ENCODE data around the gene PLAC8L1.

PLAC8L1 gene

DNA sequence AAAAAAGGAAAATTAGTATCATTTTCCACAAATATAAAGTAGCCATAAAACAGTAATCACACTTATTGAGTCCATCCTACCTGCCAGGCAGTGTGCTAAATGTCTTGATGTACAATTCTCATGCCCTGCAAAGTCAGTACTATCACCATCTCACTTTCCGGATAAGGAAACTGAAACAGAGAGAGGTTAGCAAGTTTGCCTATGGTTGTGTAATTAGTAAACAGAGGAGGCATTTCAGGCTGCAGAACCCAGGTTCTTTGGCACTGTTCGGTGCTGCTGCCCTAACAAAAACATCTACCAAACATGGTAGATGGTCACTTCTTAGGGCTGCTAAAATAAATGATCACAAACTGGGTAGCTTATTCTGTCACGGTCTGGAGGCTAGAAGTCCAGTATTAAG lies 22.6 kb downstream of the PLAC8L1 start:
- Histone ChIP-seq H3K4me1 (ENCODE audit: control insufficient read depth, insufficient read depth, low read length) (no peaks in the 10 kb centered on the region), H3K9me3 (ENCODE audit: control insufficient read depth in 2 of 2, low read length in 2 of 2) (peaks cover 0 to 2% of the 10 kb centered on the region in 2 donors)

GRCh38 chr5:146081556-146081955 lies 23.8 kb downstream of the PLAC8L1 start:
- H3K9me3 ChIP-seq (ENCODE audit: control insufficient read depth in 2 of 2, low read length in 2 of 2) = peaks cover 0 to 2% of the 10 kb centered on the region in 2 donors
- no peak overlapping the region for H3K27ac ChIP-seq (ENCODE audit: low read length)
- no peak overlapping the region for H3K9ac ChIP-seq (ENCODE audit: low read length in 2 of 2)
- no peaks in the 10 kb centered on the region for H3K36me3 ChIP-seq (ENCODE audit: control insufficient read depth in 2 of 2, insufficient read depth in 2 of 2, low read length in 2 of 2)
- no peaks in the 10 kb centered on the region for H3K4me1 ChIP-seq (ENCODE audit: control insufficient read depth, insufficient read depth, low read length)
- H3K27me3 ChIP-seq (ENCODE audit: control insufficient read depth in 1 of 2, insufficient read depth in 2 of 2, low read length in 2 of 2) = peaks cover 0 to 6% of the 10 kb centered on the region in 2 donors
- no peak overlapping the region for H3K4me3 ChIP-seq (ENCODE audit: low read length in 2 of 2)

More for the DNA sequence above, 22.6 kb downstream of the PLAC8L1 start:
- peaks cover 0 to 6% of the 10 kb centered on the region in 2 donors for H3K27me3 ChIP-seq (ENCODE audit: control insufficient read depth in 1 of 2, insufficient read depth in 2 of 2, low read length in 2 of 2)
- no peak overlapping the region for H3K27ac ChIP-seq (ENCODE audit: low read length)
- H3K9ac ChIP-seq (ENCODE audit: low read length in 2 of 2) = no peak overlapping the region
- H3K36me3 ChIP-seq (ENCODE audit: control insufficient read depth in 2 of 2, insufficient read depth in 2 of 2, low read length in 2 of 2) = no peaks in the 10 kb centered on the region
- no peak overlapping the region for H3K4me3 ChIP-seq (ENCODE audit: low read length in 2 of 2)

DNA sequence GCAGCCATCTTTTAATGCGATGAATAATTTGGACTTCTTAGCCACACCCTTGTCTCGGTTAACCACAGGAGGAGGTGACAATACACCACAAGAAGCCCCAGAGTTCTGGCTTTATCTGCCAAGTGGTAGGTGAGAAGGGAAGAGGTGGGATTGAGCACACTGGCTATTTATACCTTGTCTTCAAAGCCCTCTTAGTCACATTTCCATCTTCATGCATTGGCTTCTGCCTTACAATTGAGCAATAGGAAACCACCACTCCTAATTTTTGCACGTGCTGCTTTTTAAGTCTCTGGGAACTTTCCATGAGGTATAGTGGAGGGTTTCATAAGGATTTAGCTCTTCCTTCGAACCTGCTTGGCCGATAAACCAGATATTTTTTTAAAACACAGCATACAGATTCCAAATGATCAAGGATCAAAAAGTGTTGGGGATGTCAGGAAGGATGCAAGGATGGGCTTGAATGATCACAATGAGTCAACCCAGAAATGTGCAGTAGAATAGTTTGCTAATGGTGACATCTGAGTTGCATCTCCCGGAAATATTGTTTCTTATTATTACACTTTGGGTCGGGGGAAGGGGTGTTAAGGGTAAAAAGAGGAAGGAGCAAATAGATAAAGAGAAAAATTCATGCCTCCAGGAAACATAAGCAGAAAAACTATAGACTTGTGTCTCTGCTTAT lies 25.5 kb downstream of the PLAC8L1 start:
- Histone ChIP-seq H3K9ac (ENCODE audit: low read length in 2 of 2) (no peak overlapping the region), H3K27ac (ENCODE audit: low read length) (no peak overlapping the region), H3K27me3 (ENCODE audit: control insufficient read depth in 1 of 2, insufficient read depth in 2 of 2, low read length in 2 of 2) (peaks cover 2 to 6% of the 10 kb centered on the region in 2 donors), H3K36me3 (ENCODE audit: control insufficient read depth in 2 of 2, insufficient read depth in 2 of 2, low read length in 2 of 2) (no peaks in the 10 kb centered on the region), H3K4me3 (ENCODE audit: low read length in 2 of 2) (no peak overlapping the region), H3K9me3 (ENCODE audit: control insufficient read depth in 2 of 2, low read length in 2 of 2) (peaks cover 0 to 2% of the 10 kb centered on the region in 2 donors), H3K4me1 (ENCODE audit: control insufficient read depth, insufficient read depth, low read length) (no peaks in the 10 kb centered on the region)

DNA sequence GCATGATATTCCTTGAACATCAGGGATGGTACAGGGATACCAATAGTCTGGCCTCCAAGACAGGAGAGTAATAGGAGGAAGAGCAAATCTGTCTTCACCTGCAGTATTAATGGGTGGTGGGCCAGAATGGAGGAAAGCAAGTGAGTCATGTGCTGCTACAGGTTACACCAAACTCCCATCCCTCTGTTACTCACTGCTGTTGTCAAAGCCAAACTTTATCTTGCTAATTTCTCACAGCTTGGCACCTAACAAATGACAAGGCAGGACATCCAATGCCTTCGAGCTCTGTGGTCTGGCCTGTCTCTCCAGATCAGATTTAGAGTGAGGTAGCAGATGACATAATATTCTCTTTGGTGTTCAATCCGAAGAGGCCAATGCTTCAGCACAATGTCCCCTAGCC lies 26.8 kb downstream of the PLAC8L1 start:
- Histone ChIP-seq H3K4me3 (ENCODE audit: low read length in 2 of 2) (no peak overlapping the region), H3K4me1 (ENCODE audit: control insufficient read depth, insufficient read depth, low read length) (no peaks in the 10 kb centered on the region), H3K27ac (ENCODE audit: low read length) (no peak overlapping the region), H3K9me3 (ENCODE audit: control insufficient read depth in 2 of 2, low read length in 2 of 2) (peaks cover 0 to 2% of the 10 kb centered on the region in 2 donors), H3K36me3 (ENCODE audit: control insufficient read depth in 2 of 2, insufficient read depth in 2 of 2, low read length in 2 of 2) (no peaks in the 10 kb centered on the region), H3K9ac (ENCODE audit: low read length in 2 of 2) (no peak overlapping the region), H3K27me3 (ENCODE audit: control insufficient read depth in 1 of 2, insufficient read depth in 2 of 2, low read length in 2 of 2) (peaks cover 2 to 6% of the 10 kb centered on the region in 2 donors)

GRCh38 chr5:146076455-146076854 lies 28.9 kb downstream of the PLAC8L1 start:
- Histone ChIP-seq H3K4me3 (ENCODE audit: low read length in 2 of 2) (no peak overlapping the region), H3K27me3 (ENCODE audit: control insufficient read depth in 1 of 2, insufficient read depth in 2 of 2, low read length in 2 of 2) (peaks cover 0 to 2% of the 10 kb centered on the region in 2 donors), H3K27ac (ENCODE audit: low read length) (no peak overlapping the region), H3K36me3 (ENCODE audit: control insufficient read depth in 2 of 2, insufficient read depth in 2 of 2, low read length in 2 of 2) (no peaks in the 10 kb centered on the region), H3K4me1 (ENCODE audit: control insufficient read depth, insufficient read depth, low read length) (no peaks in the 10 kb centered on the region), H3K9me3 (ENCODE audit: control insufficient read depth in 2 of 2, low read length in 2 of 2) (peaks cover 0 to 2% of the 10 kb centered on the region in 2 donors), H3K9ac (ENCODE audit: low read length in 2 of 2) (no peak overlapping the region)

- no peaks in the 10 kb centered on the region for H3K36me3 ChIP-seq (ENCODE audit: control insufficient read depth in 2 of 2, insufficient read depth in 2 of 2, low read length in 2 of 2)
- H3K4me1 ChIP-seq (ENCODE audit: control insufficient read depth, insufficient read depth, low read length) = no peaks in the 10 kb centered on the region
- H3K9me3 ChIP-seq (ENCODE audit: control insufficient read depth in 2 of 2, low read length in 2 of 2) = peaks cover 0 to 2% of the 10 kb centered on the region in 2 donors
- H3K27ac ChIP-seq (ENCODE audit: low read length) = no peak overlapping the region
- H3K27me3 ChIP-seq (ENCODE audit: control insufficient read depth in 1 of 2, insufficient read depth in 2 of 2, low read length in 2 of 2) = peaks cover 0 to 2% of the 10 kb centered on the region in 2 donors
- H3K4me3 ChIP-seq (ENCODE audit: low read length in 2 of 2) = no peak overlapping the region
- no peak overlapping the region for H3K9ac ChIP-seq (ENCODE audit: low read length in 2 of 2)
These were observed 29.3 kb downstream of the PLAC8L1 start for GRCh38 chr5:146076028-146076427.

DNA sequence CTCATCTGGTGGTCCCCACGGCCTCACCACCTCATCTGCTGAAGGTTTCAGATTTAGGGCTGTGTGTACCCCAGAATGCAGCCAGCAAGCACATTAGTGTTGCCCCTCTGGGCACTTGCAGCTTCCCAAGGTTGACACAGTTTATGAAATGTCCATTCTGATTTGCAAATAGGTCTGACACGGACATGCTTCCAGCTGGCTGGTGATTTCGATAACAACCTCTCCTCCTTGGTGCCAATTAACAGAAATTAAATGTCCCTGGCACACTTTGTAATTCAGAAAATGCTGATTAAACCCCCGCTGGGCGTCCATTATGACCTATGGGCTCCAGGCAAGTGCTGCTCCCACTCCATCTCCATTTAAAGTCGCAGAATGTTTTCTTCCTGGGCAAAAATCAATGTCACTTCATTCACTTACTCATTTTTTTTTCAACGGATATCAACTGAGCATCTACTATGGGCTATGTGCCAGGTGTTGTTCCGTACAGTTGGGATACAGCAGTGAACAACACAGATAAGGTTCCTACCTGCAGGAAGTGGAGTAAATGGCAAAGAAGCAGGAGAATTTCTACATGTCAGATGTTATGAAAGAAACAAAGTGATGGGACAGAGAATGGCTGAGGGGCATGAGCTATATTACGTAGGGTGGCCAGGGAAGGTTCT lies 32.0 kb downstream of the PLAC8L1 start:
- peaks cover 0 to 2% of the 10 kb centered on the region in 2 donors for H3K27me3 ChIP-seq (ENCODE audit: control insufficient read depth in 1 of 2, insufficient read depth in 2 of 2, low read length in 2 of 2)

GRCh38 chr5:146072595-146072994 lies 32.8 kb downstream of the PLAC8L1 start:
- H3K27me3 ChIP-seq (ENCODE audit: control insufficient read depth in 1 of 2, insufficient read depth in 2 of 2, low read length in 2 of 2) = peaks cover 0 to 2% of the 10 kb centered on the region in 2 donors
- peaks cover 3% of the 10 kb centered on the region for H3K4me1 ChIP-seq (ENCODE audit: control insufficient read depth, insufficient read depth, low read length)
- H3K9me3 ChIP-seq (ENCODE audit: control insufficient read depth in 2 of 2, low read length in 2 of 2) = no peaks in the 10 kb centered on the region
- no peaks in the 10 kb centered on the region for H3K36me3 ChIP-seq (ENCODE audit: control insufficient read depth in 2 of 2, insufficient read depth in 2 of 2, low read length in 2 of 2)
- H3K27ac ChIP-seq (ENCODE audit: low read length) = no peak overlapping the region
- no peak overlapping the region for H3K9ac ChIP-seq (ENCODE audit: low read length in 2 of 2)
- no peak overlapping the region for H3K4me3 ChIP-seq (ENCODE audit: low read length in 2 of 2)

More for the DNA sequence above, 32.0 kb downstream of the PLAC8L1 start:
- Histone ChIP-seq H3K9me3 (ENCODE audit: control insufficient read depth in 2 of 2, low read length in 2 of 2) (peaks cover 0 to under 1% of the 10 kb centered on the region in 2 donors), H3K27ac (ENCODE audit: low read length) (no peak overlapping the region), H3K4me1 (ENCODE audit: control insufficient read depth, insufficient read depth, low read length) (peaks cover 3% of the 10 kb centered on the region), H3K36me3 (ENCODE audit: control insufficient read depth in 2 of 2, insufficient read depth in 2 of 2, low read length in 2 of 2) (no peaks in the 10 kb centered on the region), H3K4me3 (ENCODE audit: low read length in 2 of 2) (no peak overlapping the region), H3K9ac (ENCODE audit: low read length in 2 of 2) (no peak overlapping the region)

- no peak overlapping the region for H3K9ac ChIP-seq (ENCODE audit: low read length in 2 of 2)
- peaks cover 3% of the 10 kb centered on the region for H3K4me1 ChIP-seq (ENCODE audit: control insufficient read depth, insufficient read depth, low read length)
- no peak overlapping the region for H3K4me3 ChIP-seq (ENCODE audit: low read length in 2 of 2)
- no peaks in the 10 kb centered on the region for H3K27me3 ChIP-seq (ENCODE audit: control insufficient read depth in 1 of 2, insufficient read depth in 2 of 2, low read length in 2 of 2)
- no peaks in the 10 kb centered on the region for H3K9me3 ChIP-seq (ENCODE audit: control insufficient read depth in 2 of 2, low read length in 2 of 2)
- no peak overlapping the region for H3K27ac ChIP-seq (ENCODE audit: low read length)
- H3K36me3 ChIP-seq (ENCODE audit: control insufficient read depth in 2 of 2, insufficient read depth in 2 of 2, low read length in 2 of 2) = no peaks in the 10 kb centered on the region
These were observed 34.2 kb downstream of the PLAC8L1 start for GRCh38 chr5:146071171-146071570.

- Histone ChIP-seq H3K36me3 (ENCODE audit: control insufficient read depth in 2 of 2, insufficient read depth in 2 of 2, low read length in 2 of 2) (no peaks in the 10 kb centered on the region), H3K9me3 (ENCODE audit: control insufficient read depth in 2 of 2, low read length in 2 of 2) (no peaks in the 10 kb centered on the region), H3K4me1 (ENCODE audit: control insufficient read depth, insufficient read depth, low read length) (peaks cover 3% of the 10 kb centered on the region), H3K27ac (ENCODE audit: low read length) (no peak overlapping the region), H3K9ac (ENCODE audit: low read length in 2 of 2) (no peak overlapping the region), H3K27me3 (ENCODE audit: control insufficient read depth in 1 of 2, insufficient read depth in 2 of 2, low read length in 2 of 2) (no peaks in the 10 kb centered on the region), H3K4me3 (ENCODE audit: low read length in 2 of 2) (no peak overlapping the region)
These were observed 34.6 kb downstream of the PLAC8L1 start for GRCh38 chr5:146070746-146071145.

DNA sequence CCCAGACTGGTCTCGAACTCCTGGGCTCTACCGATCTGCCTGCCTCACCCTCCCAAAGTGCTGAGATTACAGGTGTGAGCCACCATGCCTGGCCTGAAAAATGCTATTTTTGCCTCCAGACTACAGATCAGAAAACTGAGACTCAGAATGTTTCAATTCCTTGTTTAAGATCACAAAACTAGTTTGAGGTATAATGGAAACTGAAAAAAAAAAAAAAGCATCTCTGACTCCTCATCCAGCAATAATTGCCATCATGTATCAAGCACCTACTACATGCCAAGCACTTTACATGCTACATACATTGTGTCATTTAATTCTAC lies 35.6 kb downstream of the PLAC8L1 start:
- Histone ChIP-seq H3K27ac (ENCODE audit: low read length) (no peak overlapping the region), H3K4me1 (ENCODE audit: control insufficient read depth, insufficient read depth, low read length) (peaks cover 3% of the 10 kb centered on the region), H3K9ac (ENCODE audit: low read length in 2 of 2) (no peak overlapping the region), H3K9me3 (ENCODE audit: control insufficient read depth in 2 of 2, low read length in 2 of 2) (no peaks in the 10 kb centered on the region), H3K36me3 (ENCODE audit: control insufficient read depth in 2 of 2, insufficient read depth in 2 of 2, low read length in 2 of 2) (no peaks in the 10 kb centered on the region), H3K4me3 (ENCODE audit: low read length in 2 of 2) (no peak overlapping the region), H3K27me3 (ENCODE audit: control insufficient read depth in 1 of 2, insufficient read depth in 2 of 2, low read length in 2 of 2) (no peaks in the 10 kb centered on the region)
